Body of pancreas (tissue), 4 donors: ENCODE measurements around the gene SLC25A43.

Experiments
- CTCF ChIP-seq, 7 experiments: fragments of 450-650 bp in 4 of 7; fragments of 200-600 bp in 3 of 7; sonication (generic) in 3 of 7; IDR thresholded peaks; one replicate each; pipeline ENCODE4 v1.5.1; 2016 to 2019; ENCODE audit warnings: antibody characterized with exemption in 7 of 7
- POLR2A ChIP-seq, 3 donors: fragments of 450-650 bp; IDR thresholded peaks; one replicate each; pipeline ENCODE4 v1.6.1; 2016; ENCODE audit warnings: antibody characterized with exemption in 3 of 3, mild to moderate bottlenecking in 2 of 3

GRCh38 chrX:119427024-119427794 lies 28.1 kb downstream of the SLC25A43 start:
- TF ChIP-seq CTCF (IDR thresholded peaks at IDR 0.05) (no peak), POLR2A (IDR thresholded peaks at IDR 0.05) (no peak)
